ENCODE measurements around the gene ISL2. TPM values are rescaled to one million over a fixed set of nuclear protein-coding genes. Genes with fewer than 3 reads are reported as not detected.

ISL2 gene
- total and polyA plus RNA-seq, 4 donors: 0.22 to 0.86 (median 0.38) TPM; not detected in 1

GRCh38 chr15:76333309-76333708, 3.3 kb upstream of the ISL2 start:
- DNase-seq (no peak), ATAC-seq (ENCODE audit: insufficient read depth, low FRiP score) (no peak)
- TF ChIP-seq CTCF (IDR thresholded peaks at IDR 0.05; ENCODE audit: control extremely low read depth, extremely low read depth): no peak
- Histone ChIP-seq H3K27ac (ENCODE audit: low read depth in 1 of 2, low read length in 1 of 2) (no peak overlapping the region), H3K36me3 (ENCODE audit: control insufficient read depth in 4 of 4, insufficient read depth in 4 of 4, low read length in 4 of 4) (no peaks in the 10 kb centered on the region), H3K27me3 (ENCODE audit: control insufficient read depth in 3 of 3, insufficient read depth in 3 of 3, low read length in 2 of 3) (peaks cover 0 to 60% (median 45%) of the 10 kb centered on the region in 3 donors), H3K9me3 (ENCODE audit: control insufficient read depth in 4 of 4, insufficient read depth in 3 of 4, low read length in 3 of 4) (peaks cover 0 to 14% (median 0%) of the 10 kb centered on the region in 4 donors), H3K9ac (ENCODE audit: insufficient read depth in 1 of 2, low read length in 2 of 2) (no peak overlapping the region), H3K4me1 (ENCODE audit: control insufficient read depth in 5 of 5, insufficient read depth in 5 of 5, low read length in 5 of 5) (peaks cover 0 to 26% (median 0%) of the 10 kb centered on the region in 5 donors), H3K4me3 (no peak overlapping the region)
- 98 to 100% methylated on average over 1 of the region's 1 CpG for WGBS, 2 donors

GRCh38 chr15:76333720-76334437, 2.7 kb upstream of the ISL2 start:
- no peak for ATAC-seq (ENCODE audit: insufficient read depth, low FRiP score)
- H3K9me3 ChIP-seq (ENCODE audit: control insufficient read depth in 4 of 4, insufficient read depth in 3 of 4, low read length in 3 of 4): peaks cover 0 to 17% (median 0%) of the 10 kb centered on the region in 4 donors
- H3K4me1 ChIP-seq (ENCODE audit: control insufficient read depth in 5 of 5, insufficient read depth in 5 of 5, low read length in 5 of 5): peaks cover 0 to 26% (median 0%) of the 10 kb centered on the region in 5 donors
- no peak for TF ChIP-seq CTCF (IDR thresholded peaks at IDR 0.05; ENCODE audit: control extremely low read depth, extremely low read depth)
- no peak overlapping the region for H3K9ac ChIP-seq (ENCODE audit: insufficient read depth in 1 of 2, low read length in 2 of 2)
- peaks cover 0 to 63% (median 50%) of the 10 kb centered on the region in 3 donors for H3K27me3 ChIP-seq (ENCODE audit: control insufficient read depth in 3 of 3, insufficient read depth in 3 of 3, low read length in 2 of 3)
- H3K27ac ChIP-seq (ENCODE audit: low read depth in 1 of 2, low read length in 1 of 2): no peak overlapping the region
- no peak overlapping the region for H3K4me3 ChIP-seq
- no peaks in the 10 kb centered on the region for H3K36me3 ChIP-seq (ENCODE audit: control insufficient read depth in 4 of 4, insufficient read depth in 4 of 4, low read length in 4 of 4)
- DNase-seq: peak in 1 of 3 donors; percentile 4
- WGBS, 2 donors: 46 to 49% methylated on average over 9 of the region's 9 CpGs

- Histone ChIP-seq H3K27me3 (ENCODE audit: control insufficient read depth in 3 of 3, insufficient read depth in 3 of 3, low read length in 2 of 3) (peaks cover 0 to 63% (median 57%) of the 10 kb centered on the region in 3 donors), H3K4me1 (ENCODE audit: control insufficient read depth in 5 of 5, insufficient read depth in 5 of 5, low read length in 5 of 5) (peaks cover 0 to 28% (median under 1%) of the 10 kb centered on the region in 5 donors), H3K36me3 (ENCODE audit: control insufficient read depth in 4 of 4, insufficient read depth in 4 of 4, low read length in 4 of 4) (no peaks in the 10 kb centered on the region), H3K9ac (ENCODE audit: insufficient read depth in 1 of 2, low read length in 2 of 2) (no peak overlapping the region), H3K9me3 (ENCODE audit: control insufficient read depth in 4 of 4, insufficient read depth in 3 of 4, low read length in 3 of 4) (peaks cover 0 to 17% (median 0%) of the 10 kb centered on the region in 4 donors), H3K4me3 (no peak overlapping the region), H3K27ac (ENCODE audit: low read depth in 1 of 2, low read length in 1 of 2) (no peak overlapping the region)
- no peak for TF ChIP-seq CTCF (IDR thresholded peaks at IDR 0.05; ENCODE audit: control extremely low read depth, extremely low read depth)
- 24% methylated on average over 40 to 44 of the region's 44 CpGs for WGBS, 2 donors
- no peak for ATAC-seq (ENCODE audit: insufficient read depth, low FRiP score)
- no peak for DNase-seq
These were observed 1.9 kb upstream of the ISL2 start for GRCh38 chr15:76334438-76335306.

Data from lung (tissue), 12 donors.